CD14-positive monocyte (primary cell): Measurements from ENCODE around the gene ZNF652. TPM values are rescaled to one million over a fixed set of nuclear protein-coding genes. Genes with fewer than 3 reads are reported as not detected.
A peak's percentile ranks its signal among the peaks of the same experiment; 100 is the strongest.

Experiments
- DNase-seq, 3 donors: peaks; one replicate each; pipeline ENCODE4 v3.0.0-alpha.2; 2011 to 2022
- H2AFZ ChIP-seq: 2 replicates; pipeline ENCODE4 v1.6.0; 2012; ENCODE audit warnings: mild to moderate bottlenecking, low read depth, low read length, inconsistent platforms; ENCODE audit not compliant: insufficient read depth, poor library complexity, severe bottlenecking
- H3K27ac ChIP-seq, 2 donors: 1 replicate in 1 of 2; 2 replicates in 1 of 2; pipeline ENCODE4 v1.5.1; 2012 to 2013; ENCODE audit warnings: low read length in 2 of 2, control low read depth in 1 of 2, inconsistent platforms in 1 of 2, low read depth in 1 of 2, mild to moderate bottlenecking in 1 of 2
- H3K27me3 ChIP-seq, 2 donors: one replicate each; pipeline versions ENCODE4 v1.6.0 to v1.6.1; 2011 to 2013; ENCODE audit warnings: low read length in 2 of 2; ENCODE audit not compliant: control insufficient read depth in 2 of 2, insufficient read depth in 2 of 2
- H3K36me3 ChIP-seq, 2 donors: replicated peaks in 1 of 2; 1 replicate in 1 of 2; 2 replicates in 1 of 2; pipeline versions ENCODE4 v1.5.1 to v1.6.1; 2012 to 2013; ENCODE audit warnings: low read length in 2 of 2, control low read depth in 1 of 2, inconsistent platforms in 1 of 2, mild to moderate bottlenecking in 1 of 2; ENCODE audit not compliant: insufficient read depth in 2 of 2, control insufficient read depth in 1 of 2
- H3K4me1 ChIP-seq, 2 donors: 1 replicate in 1 of 2; 2 replicates in 1 of 2; pipeline versions ENCODE4 v1.5.1 to v1.6.1; 2012 to 2013; ENCODE audit warnings: low read length in 2 of 2, control low read depth in 1 of 2, inconsistent platforms in 1 of 2, mild to moderate bottlenecking in 1 of 2, moderate library complexity in 1 of 2; ENCODE audit not compliant: insufficient read depth in 2 of 2, control insufficient read depth in 1 of 2
- H3K4me2 ChIP-seq: replicated peaks from 2 replicates; pipeline ENCODE3; 2012; ENCODE audit warnings: low read length, moderate library complexity, mild to moderate bottlenecking; ENCODE audit not compliant: poor library complexity, severe bottlenecking; ENCODE audit errors: extremely low read depth
- H3K4me3 ChIP-seq, 3 experiments: fragments of 200-600 bp in 1 of 3; sonication (generic) in 1 of 3; replicated peaks in 1 of 3; 1 replicate in 2 of 3; 2 replicates in 1 of 3; pipeline ENCODE4 v1.5.1; 2011 to 2013; ENCODE audit warnings: low read length in 3 of 3, mild to moderate bottlenecking in 3 of 3, control low read depth in 2 of 3, low read depth in 2 of 3, inconsistent platforms in 1 of 3, moderate library complexity in 1 of 3
- H3K79me2 ChIP-seq: 2 replicates; pipeline ENCODE4 v1.6.0; 2012; ENCODE audit warnings: mild to moderate bottlenecking, control low read depth, inconsistent platforms, low read length, moderate library complexity; ENCODE audit not compliant: insufficient read depth
- H3K9ac ChIP-seq: 2 replicates; pipeline ENCODE4 v1.6.0; 2017; ENCODE audit warnings: low read length, mild to moderate bottlenecking; ENCODE audit not compliant: insufficient read depth, poor library complexity, severe bottlenecking
- H3K9me3 ChIP-seq, 2 donors: replicated peaks in 1 of 2; 1 replicate in 1 of 2; 2 replicates in 1 of 2; pipeline versions ENCODE4 v1.5.1 to v1.6.1; 2012 to 2013; ENCODE audit warnings: low read length in 2 of 2, control low read depth in 1 of 2; ENCODE audit not compliant: control insufficient read depth in 1 of 2, insufficient read depth in 1 of 2
- H4K20me1 ChIP-seq: 2 replicates; pipeline ENCODE4 v1.6.0; 2012; ENCODE audit warnings: mild to moderate bottlenecking, low read length, control low read depth, moderate library complexity; ENCODE audit not compliant: insufficient read depth
- H3K27ac Mint-ChIP-seq, 7 donors: one replicate each; pipeline ENCODE4 v1.8.0; 2020; ENCODE audit warnings: mild to moderate bottlenecking in 7 of 7, mixed read lengths in 7 of 7, moderate library complexity in 6 of 7, inconsistent platforms in 2 of 7
- H3K27me3 Mint-ChIP-seq, 3 donors: one replicate each; pipeline ENCODE4 v1.8.0; 2021 to 2022; ENCODE audit warnings: low read depth in 3 of 3, mild to moderate bottlenecking in 3 of 3, mixed read lengths in 3 of 3, moderate library complexity in 3 of 3, inconsistent platforms in 1 of 3
- H3K36me3 Mint-ChIP-seq, 2 donors: one replicate each; pipeline ENCODE4 v1.8.0; 2020; ENCODE audit warnings: mixed read lengths in 2 of 2, inconsistent platforms in 1 of 2, mild to moderate bottlenecking in 1 of 2
- H3K4me1 Mint-ChIP-seq: one replicate; pipeline ENCODE4 v1.8.0; 2020; ENCODE audit warnings: mild to moderate bottlenecking, mixed read lengths
- H3K4me3 Mint-ChIP-seq, 2 donors: one replicate each; pipeline ENCODE4 v1.8.0; 2020; ENCODE audit warnings: mild to moderate bottlenecking in 2 of 2, mixed read lengths in 2 of 2, moderate library complexity in 1 of 2
- H3K9me3 Mint-ChIP-seq, 7 donors: one replicate each; pipeline ENCODE4 v1.8.0; 2020 to 2022; ENCODE audit warnings: mixed read lengths in 7 of 7, mild to moderate bottlenecking in 6 of 7, moderate library complexity in 6 of 7, inconsistent platforms in 2 of 7
- CTCF ChIP-seq: fragments of 200-600 bp; IDR thresholded peaks from one replicate; pipeline ENCODE4 v1.8.0; 2022; ENCODE audit warnings: antibody characterized with exemption, mild to moderate bottlenecking
- WGBS: methylation state at CpG from one replicate; pipeline ENCODE4 v1.1.5; 2013; ENCODE audit warnings: missing lambda C conversion rate; ENCODE audit not compliant: insufficient coverage; 5-methylcytosine and 5-hydroxymethylcytosine counted together
- intact Hi-C, 2 donors: fragments of 100-400 bp; cut with micrococcal nuclease; formaldehyde crosslinking; loops; one replicate each; pipeline versions ENCODE4 v1.15.0 to v1.15.1; 2023
- polyA plus RNA-seq, 3 donors: library from polyadenylated mRNA; depleted of rRNA in 1 of 3; unstranded in 2 of 3; stranded (reverse) in 1 of 3; fragments of 300-500 nt in 2 of 3; fragments of >200 nt in 1 of 3; fragmentation: Illumina TruSeq in 2 of 3; gene quantifications; 1 replicate in 2 of 3; 2 replicates in 1 of 3; pipeline ENCODE4 v1.2.3, GENCODE V29; 2012 to 2021

ZNF652 gene
- polyA plus RNA-seq, 3 donors = 16.9 to 19.8 (median 18.8) TPM

- H3K4me1 Mint-ChIP-seq = peaks cover 33% of the 10 kb centered on the region
- H3K27ac Mint-ChIP-seq = peak overlapping the region in 2 of 7 donors; percentile 50 to 60
- no peak overlapping the region for H3K27ac ChIP-seq
- H2AFZ ChIP-seq = no peak overlapping the region
- no peaks in the 10 kb centered on the region for H3K79me2 ChIP-seq
- H3K27me3 Mint-ChIP-seq = peaks cover under 1 to 4% (median 4%) of the 10 kb centered on the region in 3 donors
- no peaks in the 10 kb centered on the region for H3K9me3 ChIP-seq
- DNase-seq = no peak
- H3K27me3 ChIP-seq = no peaks in the 10 kb centered on the region
- no peak overlapping the region for H3K4me3 ChIP-seq
- no peaks in the 10 kb centered on the region for H3K36me3 ChIP-seq
- TF ChIP-seq CTCF = no peak
- no peaks in the 10 kb centered on the region for H4K20me1 ChIP-seq
- H3K4me1 ChIP-seq = peaks cover 26 to 29% of the 10 kb centered on the region in 2 donors
- no peak overlapping the region for H3K4me3 Mint-ChIP-seq
- H3K4me2 ChIP-seq = no peak overlapping the region
- H3K9ac ChIP-seq = no peak overlapping the region
- peaks cover 10 to 13% of the 10 kb centered on the region in 2 donors for H3K36me3 Mint-ChIP-seq
- peaks cover 0 to 1% (median 0%) of the 10 kb centered on the region in 7 donors for H3K9me3 Mint-ChIP-seq
- 100% methylated on average over 7 of the region's 12 CpGs for WGBS
- intact Hi-C loops = no loop called here
Observed at GRCh38 chr17:49249890-49250522, 112.0 kb downstream of the ZNF652 start.

GRCh38 chr17:49249292-49249794, 112.7 kb downstream of the ZNF652 start:
- H3K4me2 ChIP-seq = no peak overlapping the region

More at GRCh38 chr17:49249292-49249794, 112.7 kb downstream of the ZNF652 start:
- Histone ChIP-seq H3K9me3 (no peaks in the 10 kb centered on the region), H3K4me3 (no peak overlapping the region), H3K79me2 (no peaks in the 10 kb centered on the region), H3K4me1 (peaks cover 23 to 26% of the 10 kb centered on the region in 2 donors), H3K9ac (no peak overlapping the region), H3K36me3 (no peaks in the 10 kb centered on the region), H3K27me3 (no peaks in the 10 kb centered on the region), H3K27ac (no peak overlapping the region), H2AFZ (no peak overlapping the region), H4K20me1 (no peaks in the 10 kb centered on the region)
- Mint-ChIP-seq H3K4me3 (no peak overlapping the region), H3K4me1 (peaks cover 30% of the 10 kb centered on the region), H3K27ac (no peak overlapping the region), H3K9me3 (peaks cover 0 to 1% (median 0%) of the 10 kb centered on the region in 7 donors), H3K36me3 (peaks cover 10 to 12% of the 10 kb centered on the region in 2 donors), H3K27me3 (peaks cover 0 to 6% (median 4%) of the 10 kb centered on the region in 3 donors)
- no peak for TF ChIP-seq CTCF
- WGBS = 85% methylated on average over 10 of the region's 10 CpGs
- intact Hi-C loops = no loop called here
- DNase-seq = no peak
